PC-3 (cell line): ENCODE data around the gene ADAM12. TPM values are rescaled to one million over a fixed set of nuclear protein-coding genes. Genes with fewer than 3 reads are reported as not detected.

ENCODE experiments used
- ATAC-seq: fragments of 200-7000 bp; cut with Tn5 transposase; 2 replicates; pipeline ENCODE4 v1.9.1; 2020; ENCODE audit warnings: mild to moderate bottlenecking, moderate library complexity
- BruUV-seq: library from RNA; stranded (reverse); fragments of 400-500 nt; replicated peaks from 2 replicates; lab custom pipeline; 2021; lab: Mats Ljungman, UMichigan
- CTCF ChIA-PET: fragments of 300-600 bp; sonication (Branson Sonifier 250); formaldehyde crosslinking; loops from one replicate; lab custom pipeline; 2022; ENCODE audit warnings: antibody characterized with exemption; lab: Charles Lee
- POLR2A ChIA-PET: fragments of 300-600 bp; sonication (Branson Sonifier 250); formaldehyde crosslinking; loops from one replicate; lab custom pipeline; 2022; ENCODE audit warnings: antibody characterized with exemption; ENCODE audit not compliant: unreplicated experiment; lab: Charles Lee
- DNase-seq: peaks from one replicate; pipeline ENCODE4 v3.0.0-alpha.2; 2015
- H2AFZ ChIP-seq: fragments of 300-600 bp; sonication (generic); 2 replicates; pipeline ENCODE4 v1.6.0; 2016; ENCODE audit warnings: antibody characterized with exemption, low read length
- H3F3A ChIP-seq: fragments of 300-600 bp; sonication (generic); one replicate; pipeline ENCODE4 v1.6.0; 2017; ENCODE audit warnings: antibody characterized with exemption, low read length, control low read depth, mild to moderate bottlenecking; ENCODE audit not compliant: unreplicated experiment
- H3K27ac ChIP-seq: fragments of 300-600 bp; sonication (generic); 2 replicates; pipeline ENCODE4 v1.5.1; 2016; ENCODE audit warnings: mild to moderate bottlenecking, low read length
- H3K27me3 ChIP-seq: fragments of 300-600 bp; sonication (generic); 2 replicates; pipeline ENCODE4 v1.6.1; 2016; ENCODE audit warnings: low read length, mixed read lengths
- H3K36me3 ChIP-seq: fragments of 300-600 bp; sonication (generic); 2 replicates; pipeline ENCODE4 v1.6.1; 2016; ENCODE audit warnings: low read depth, mixed run types, low read length, mixed read lengths
- H3K4me1 ChIP-seq: fragments of 300-600 bp; sonication (generic); 2 replicates; pipeline ENCODE4 v1.5.1; 2016; ENCODE audit warnings: low read length; ENCODE audit not compliant: insufficient read depth
- H3K4me2 ChIP-seq: fragments of 300-600 bp; sonication (generic); 2 replicates; pipeline ENCODE4 v1.6.0; 2016; ENCODE audit warnings: low read length
- H3K4me3 ChIP-seq: fragments of 300-600 bp; sonication (generic); 2 replicates; pipeline ENCODE4 v1.5.1; 2016; ENCODE audit warnings: mild to moderate bottlenecking, low read length, mixed read lengths
- H3K79me2 ChIP-seq: fragments of 300-600 bp; sonication (generic); 2 replicates; pipeline ENCODE4 v1.6.1; 2017; ENCODE audit warnings: low read length, mixed read lengths
- H3K9ac ChIP-seq: fragments of 300-600 bp; sonication (generic); 2 replicates; pipeline ENCODE4 v1.6.0; 2016; ENCODE audit warnings: mild to moderate bottlenecking, low read length
- H3K9me2 ChIP-seq: fragments of 300-600 bp; sonication (generic); replicated peaks from 2 replicates; pipeline ENCODE4 v1.6.1; 2016; ENCODE audit warnings: mixed run types, low read length, mixed read lengths
- H3K9me3 ChIP-seq: fragments of 300-600 bp; sonication (generic); 2 replicates; pipeline ENCODE4 v1.6.1; 2016; ENCODE audit warnings: low read length, mixed read lengths
- H4K20me1 ChIP-seq: fragments of 300-600 bp; sonication (generic); 2 replicates; pipeline ENCODE4 v1.6.1; 2016; ENCODE audit warnings: low read length, mixed read lengths
- CTCF ChIP-seq: fragments of 300-600 bp; sonication (generic); conservative IDR thresholded peaks from 2 replicates; pipeline ENCODE4 v1.5.1; 2017; ENCODE audit warnings: antibody characterized with exemption, low read depth, mild to moderate bottlenecking, low read length
- EZH2 ChIP-seq: fragments of 300-600 bp; sonication (generic); IDR thresholded peaks from one replicate; pipeline ENCODE4 v1.6.1; 2017; ENCODE audit warnings: antibody characterized with exemption, mild to moderate bottlenecking, low read length; ENCODE audit not compliant: unreplicated experiment
- EZH2phosphoT487 ChIP-seq: fragments of 300-600 bp; sonication (generic); IDR thresholded peaks from 2 replicates; pipeline ENCODE4 v1.6.1; 2018; ENCODE audit warnings: mild to moderate bottlenecking, antibody characterized with exemption, low read length, borderline replicate concordance
- intact Hi-C: fragments of 100-400 bp; cut with micrococcal nuclease; formaldehyde crosslinking; loops from 2 replicates; pipeline ENCODE4 v1.9.0; 2023
- total RNA-seq: library from RNA; depleted of rRNA; stranded (reverse); fragments of >200 nt; gene quantifications from 2 replicates; pipeline ENCODE4 v1.2.3, GENCODE V29; 2014

ADAM12 gene
- total RNA-seq, 1 experiment from 2014 or later = 3.4 TPM

- H3K4me1 ChIP-seq = peaks cover 42% of the 10 kb centered on the region
- no peak for DNase-seq
- H2AFZ ChIP-seq = no peak overlapping the region
- H3K36me3 ChIP-seq = no peaks in the 10 kb centered on the region
- no peak overlapping the region for H3K4me3 ChIP-seq
- peak overlapping the region; percentile 83 for H3K4me2 ChIP-seq
- ChIA-PET CTCF (no interaction called here), POLR2A (no interaction called here)
- H3K9me2 ChIP-seq = no peaks in the 10 kb centered on the region
- intact Hi-C loops = loop anchor here (2.0 to 10.0 kb wide), 2 partner anchors 51 to 83 kb away; no protein-coding TSS in a partner anchor
- no peak overlapping the region; the same call in 1 of the 2 replicates for H3K9ac ChIP-seq
- H3K9me3 ChIP-seq = no peaks in the 10 kb centered on the region
- H4K20me1 ChIP-seq = no peaks in the 10 kb centered on the region
- H3K27ac ChIP-seq = peak overlapping the region; percentile 98
- no peaks in the 10 kb centered on the region for H3K79me2 ChIP-seq
- H3F3A ChIP-seq = no peaks in the 10 kb centered on the region
- ATAC-seq = no peak
- no TSS peak for BruUV-seq
- no peak for TF ChIP-seq CTCF
- no peak for TF ChIP-seq EZH2
- TF ChIP-seq EZH2phosphoT487 = no peak
- no peaks in the 10 kb centered on the region for H3K27me3 ChIP-seq
Observed at GRCh38 chr10:126011995-126012394, 376.3 kb downstream of the ADAM12 start.

- no peaks in the 10 kb centered on the region for H3K27me3 ChIP-seq
- H3K79me2 ChIP-seq = no peaks in the 10 kb centered on the region
- peaks cover 44% of the 10 kb centered on the region for H3K4me1 ChIP-seq
- H3K9ac ChIP-seq = no peak overlapping the region
- ATAC-seq (no peak), DNase-seq (no peak)
- H3K4me2 ChIP-seq = no peak overlapping the region
- no peaks in the 10 kb centered on the region for H4K20me1 ChIP-seq
- H3K36me3 ChIP-seq = no peaks in the 10 kb centered on the region
- intact Hi-C loops = loop anchor here (10.0 kb wide), 1 partner anchor 85 kb away; no protein-coding TSS in a partner anchor
- CTCF ChIA-PET = no interaction called here
- no peak overlapping the region for H3K4me3 ChIP-seq
- no peaks in the 10 kb centered on the region for H3K9me2 ChIP-seq
- H3K9me3 ChIP-seq = no peaks in the 10 kb centered on the region
- no peak for TF ChIP-seq EZH2
- TF ChIP-seq CTCF = no peak
- no peak for TF ChIP-seq EZH2phosphoT487
- no peak overlapping the region for H3K27ac ChIP-seq
- POLR2A ChIA-PET = no interaction called here
- no peak overlapping the region for H2AFZ ChIP-seq
- H3F3A ChIP-seq = no peaks in the 10 kb centered on the region
- no TSS peak for BruUV-seq
Observed at GRCh38 chr10:126009650-126010049, 378.6 kb downstream of the ADAM12 start.

- no peaks in the 10 kb centered on the region for H4K20me1 ChIP-seq
- H2AFZ ChIP-seq = no peak overlapping the region
- ChIA-PET CTCF (no interaction called here), POLR2A (no interaction called here)
- no peaks in the 10 kb centered on the region for H3K9me3 ChIP-seq
- H3K27ac ChIP-seq = peak overlapping the region; percentile 87
- no peaks in the 10 kb centered on the region for H3K36me3 ChIP-seq
- ATAC-seq (peak; percentile 81), DNase-seq (peak; percentile 85)
- H3K27me3 ChIP-seq = no peaks in the 10 kb centered on the region
- BruUV-seq = no TSS peak
- H3K4me1 ChIP-seq = peaks cover 17% of the 10 kb centered on the region
- intact Hi-C loops = no loop called here
- H3K79me2 ChIP-seq = no peaks in the 10 kb centered on the region
- peak overlapping the region; percentile 62 for H3K4me2 ChIP-seq
- no peaks in the 10 kb centered on the region for H3K9me2 ChIP-seq
- TF ChIP-seq EZH2phosphoT487 = no peak
- no peak for TF ChIP-seq EZH2
- no peak for TF ChIP-seq CTCF
- no peaks in the 10 kb centered on the region for H3F3A ChIP-seq
- no peak overlapping the region for H3K4me3 ChIP-seq
- H3K9ac ChIP-seq = no peak overlapping the region
Observed at GRCh38 chr10:126006906-126007305, 381.4 kb downstream of the ADAM12 start.
